8988T (cell line): ENCODE measurements around the gene IL17C.

Experiments
- DNase-seq: peaks from one replicate; pipeline ENCODE4 v3.0.0; 2011

Gene IL17C

DNA sequence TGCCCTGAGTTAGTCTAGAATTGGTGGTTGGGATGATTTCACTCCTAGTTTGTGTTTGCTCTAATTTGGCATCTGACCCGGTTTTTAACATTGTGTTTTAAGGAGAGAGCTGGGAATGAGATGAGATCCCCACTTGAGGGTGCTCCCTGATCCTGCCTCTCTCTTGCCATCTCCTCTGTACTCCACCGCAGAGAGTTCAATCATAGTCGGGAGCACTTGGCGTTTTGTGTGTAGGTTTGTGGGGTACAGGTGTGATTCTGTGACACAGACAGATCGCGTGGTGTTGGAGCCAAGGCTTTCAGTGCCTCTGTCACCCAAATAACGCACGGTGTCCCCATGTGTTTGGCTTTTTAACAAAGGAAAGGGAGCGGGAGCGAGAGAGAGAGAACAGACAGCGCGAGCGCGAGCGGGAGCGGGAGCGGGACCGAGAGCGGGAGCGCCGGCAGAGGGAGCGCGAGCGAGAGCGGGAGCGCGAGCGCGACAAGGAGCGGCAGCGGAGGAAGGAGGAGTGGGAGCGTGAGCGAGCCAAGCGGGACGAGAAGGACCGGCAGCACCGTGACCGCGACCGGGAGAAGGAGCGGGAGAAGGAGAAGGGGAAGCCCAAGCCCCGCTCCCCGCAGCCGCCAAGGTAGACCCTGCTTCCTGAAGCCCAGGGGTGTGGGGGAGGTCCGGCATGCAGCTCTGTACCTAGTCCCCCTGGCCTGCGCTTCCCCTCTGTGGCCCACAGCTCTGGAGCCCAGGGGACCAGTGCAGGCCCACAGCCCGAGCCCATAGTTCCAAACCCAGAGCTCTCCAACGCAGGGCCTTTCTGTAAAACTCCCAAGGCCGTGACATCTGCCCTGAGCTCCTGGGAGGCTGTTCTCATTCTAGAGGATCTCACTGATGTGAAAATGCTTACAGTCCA is 27.2 kb upstream of the IL17C start:
- DNase-seq = no peak

DNA sequence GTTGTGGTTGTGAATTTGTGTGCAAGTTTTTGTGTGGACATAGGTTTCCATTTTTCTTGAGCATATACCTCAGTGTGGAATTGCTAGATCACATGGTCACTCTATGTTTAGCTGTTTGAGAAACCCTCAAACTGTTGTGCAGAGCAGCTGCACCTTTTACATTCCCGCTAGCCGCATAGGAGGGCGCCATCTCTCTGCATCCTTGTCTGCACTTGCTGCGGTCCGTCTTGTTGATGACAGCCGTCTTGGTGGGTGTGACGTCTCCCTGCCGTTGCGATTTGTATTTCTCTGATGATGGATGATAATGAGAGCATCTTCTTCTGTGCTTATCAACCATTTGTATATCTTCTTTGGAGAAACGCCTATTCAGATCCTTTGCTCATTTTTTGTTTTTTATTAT is 25.1 kb upstream of the IL17C start:
- DNase-seq = no peak

DNA sequence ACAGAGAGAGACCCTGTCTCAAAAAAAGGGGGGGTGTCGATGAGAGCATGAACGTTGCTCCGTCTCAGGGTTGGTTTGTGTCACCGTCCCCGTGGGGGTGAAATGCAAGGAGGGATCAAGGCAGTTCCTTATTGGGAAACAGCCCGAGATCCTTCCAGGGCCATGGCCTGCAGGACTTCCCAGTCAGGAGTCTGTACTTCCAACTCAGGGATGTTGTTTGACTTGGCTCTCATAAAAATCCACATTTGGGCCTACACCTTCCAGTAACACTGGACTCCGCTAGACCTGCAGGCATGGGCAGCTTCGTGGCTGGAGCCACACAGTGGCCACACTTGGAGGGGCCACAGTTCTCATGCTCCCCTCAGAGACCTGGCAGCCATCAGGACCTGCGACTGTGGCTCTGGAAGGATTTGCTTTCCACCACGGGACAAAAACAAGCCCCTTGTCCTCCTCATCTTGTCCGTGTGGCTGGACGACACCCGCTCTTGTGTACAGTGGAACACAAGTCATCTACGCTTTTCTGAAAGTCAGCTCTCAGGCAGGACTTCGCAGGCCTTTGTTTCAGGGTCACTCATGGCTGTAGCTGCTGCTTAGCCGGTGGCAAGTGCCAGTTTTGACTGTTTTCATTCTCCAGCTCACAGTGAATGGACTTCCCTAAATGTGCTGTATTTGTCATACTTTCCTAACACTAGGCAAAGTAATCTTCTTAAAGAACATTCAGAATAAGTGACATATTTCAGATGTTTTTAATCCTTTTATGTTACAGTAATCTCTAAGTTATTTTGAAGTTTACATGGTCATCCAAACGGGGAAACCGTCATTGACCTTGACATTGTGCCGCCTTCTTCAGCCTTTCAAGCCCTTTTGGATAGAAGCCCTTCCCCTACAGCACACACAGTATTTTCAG is 24.2 kb upstream of the IL17C start:
- no peak for DNase-seq

DNA sequence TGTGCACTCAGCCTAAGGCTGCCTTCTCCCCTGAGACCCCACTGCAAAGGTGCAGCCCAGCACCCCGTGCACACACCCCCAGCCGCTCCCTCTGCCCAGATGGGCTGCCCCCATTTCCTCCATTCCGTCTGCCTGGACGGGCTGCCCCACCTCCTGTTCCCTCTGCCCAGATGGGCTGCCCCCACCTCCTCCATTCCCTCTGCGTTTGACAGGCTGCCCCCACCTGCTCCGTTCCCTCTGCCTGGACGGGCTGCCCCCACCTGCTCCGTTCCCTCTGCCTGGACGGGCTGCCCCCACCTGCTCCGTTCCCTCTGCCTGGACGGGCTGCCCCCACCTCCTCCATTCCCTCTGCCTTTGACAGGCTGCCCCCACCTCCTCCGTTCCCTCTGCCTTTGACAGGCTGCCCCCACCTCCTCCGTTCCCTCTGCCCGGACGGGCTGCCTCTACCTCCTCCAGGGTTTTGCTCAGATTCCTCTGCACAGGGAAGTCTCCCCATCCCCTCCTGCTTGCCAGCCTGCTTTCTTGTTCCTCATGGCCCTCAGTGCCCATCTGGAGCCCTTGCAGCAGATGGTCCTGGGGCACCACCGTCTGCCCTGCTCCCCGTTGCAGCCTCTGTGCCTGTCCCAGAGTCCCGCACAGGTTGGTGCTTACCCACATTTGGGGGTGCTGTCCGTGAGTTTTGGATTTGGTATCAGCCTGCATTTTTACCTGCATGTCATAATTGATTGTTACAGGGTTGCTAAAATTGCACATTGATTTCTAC is 23.4 kb upstream of the IL17C start:
- no peak for DNase-seq

DNA sequence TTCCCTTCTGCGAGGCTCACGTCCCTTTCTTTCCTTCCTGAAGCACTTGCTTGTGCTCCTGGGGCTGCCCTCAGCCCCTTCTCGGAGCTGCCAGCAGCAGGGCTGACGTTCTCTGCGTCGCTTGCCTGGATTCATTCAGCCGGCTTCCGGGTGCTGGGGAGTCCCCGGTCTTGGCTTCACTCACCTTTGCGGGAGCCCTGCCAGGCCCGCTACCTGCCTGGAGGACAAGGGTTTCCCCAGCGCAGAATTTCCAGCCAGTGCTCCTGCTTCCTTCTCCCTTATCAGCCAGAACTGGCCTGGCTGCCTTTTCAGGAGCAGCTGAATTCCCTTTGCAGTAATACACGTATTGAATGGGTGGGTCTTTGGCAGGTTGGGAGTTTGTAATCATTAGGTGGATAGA is 22.1 kb upstream of the IL17C start:
- DNase-seq = no peak

DNA sequence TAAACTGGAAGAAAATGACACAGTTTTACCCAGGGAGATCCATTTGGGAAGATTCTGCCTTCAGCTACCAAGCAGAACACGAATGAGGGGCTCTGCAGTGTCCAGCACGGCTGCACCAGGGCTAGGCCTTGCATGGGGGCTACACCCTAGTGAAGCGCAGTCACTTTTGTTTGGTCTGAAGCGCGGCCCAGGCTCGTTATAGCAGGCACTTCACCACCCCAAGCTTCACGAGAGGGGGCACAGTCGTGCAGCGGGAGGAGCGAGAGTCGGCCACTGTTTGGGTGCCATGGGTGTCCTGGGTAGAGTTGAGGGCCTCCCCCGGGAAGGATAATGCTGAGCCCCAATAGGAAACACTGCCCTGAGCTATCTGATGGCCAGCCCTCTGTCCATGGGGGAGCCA is 21.6 kb upstream of the IL17C start:
- no peak for DNase-seq

DNA sequence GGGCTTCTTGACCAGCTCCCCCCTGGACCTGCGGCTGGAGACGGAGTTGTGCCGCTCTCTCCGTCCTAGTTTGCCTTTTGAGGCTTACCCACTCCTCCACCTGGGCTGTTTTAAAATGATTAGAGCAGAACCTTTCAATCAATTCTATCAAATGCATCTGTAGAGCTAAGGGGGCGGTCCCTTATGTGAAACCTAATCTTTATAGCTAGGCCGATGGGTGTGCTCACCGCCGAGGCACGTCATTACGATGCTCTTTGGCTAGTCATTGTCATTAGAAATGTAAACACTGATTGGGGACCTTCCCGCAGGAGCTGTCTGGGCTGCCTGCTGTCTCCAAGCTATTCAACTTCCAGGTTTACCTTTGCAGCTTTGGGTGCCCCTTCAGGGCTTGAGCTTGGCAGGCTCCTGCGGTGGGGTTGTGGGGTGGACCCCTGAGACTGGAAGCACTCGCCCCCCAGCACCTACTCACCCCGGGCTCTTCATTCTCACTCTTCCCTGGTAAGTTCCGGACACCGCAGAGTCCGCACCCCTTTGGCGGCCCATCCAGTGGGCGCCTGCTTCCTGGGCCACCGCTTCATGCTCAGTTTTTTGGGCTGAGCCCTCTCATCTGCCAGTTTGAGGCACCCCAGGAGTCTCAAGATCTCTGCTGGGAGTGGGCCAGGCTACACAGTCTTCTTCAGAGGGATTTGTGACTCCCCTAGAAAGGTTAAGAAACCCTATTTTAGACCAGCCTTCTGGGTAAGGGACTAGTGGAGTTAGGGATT is 20.9 kb upstream of the IL17C start:
- no peak for DNase-seq

DNA sequence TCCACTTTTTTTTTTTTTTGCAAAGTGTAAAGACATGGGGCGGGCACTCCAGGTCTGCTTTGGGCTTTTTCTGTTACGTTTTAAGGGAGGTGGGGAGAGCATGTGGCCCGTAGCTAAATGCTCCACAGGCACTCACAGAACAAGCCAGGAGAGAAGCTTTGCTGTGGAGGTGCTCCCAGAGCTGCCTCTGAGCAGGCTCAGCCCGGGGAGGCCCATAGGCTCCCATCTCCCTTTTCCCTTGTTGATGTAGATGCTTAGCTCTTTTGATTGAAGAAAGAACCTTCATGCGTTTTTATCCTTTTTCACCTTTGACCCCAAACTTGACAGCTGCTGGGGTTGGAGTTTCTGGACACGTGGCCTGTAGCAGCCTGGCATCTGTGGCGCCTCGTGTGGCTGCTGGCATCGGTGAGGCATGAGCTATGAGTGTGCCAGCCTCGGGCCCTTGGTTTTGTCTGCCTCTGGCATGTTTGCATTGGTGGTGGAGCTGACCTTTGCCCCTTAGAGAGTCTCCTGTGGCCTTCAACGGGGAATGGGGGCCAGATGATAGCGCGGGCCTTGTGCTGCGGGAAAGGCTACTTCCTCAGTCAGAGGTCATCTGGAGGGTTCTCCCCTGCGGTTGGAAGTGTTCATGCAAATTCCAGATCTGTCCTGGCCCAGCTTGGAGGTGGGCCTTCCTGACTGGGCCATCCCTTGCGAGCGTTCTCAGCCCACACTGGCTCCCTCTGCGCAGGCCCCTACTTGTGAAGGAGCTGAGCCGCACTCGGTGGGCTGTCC is 20.0 kb upstream of the IL17C start:
- no peak for DNase-seq

DNA sequence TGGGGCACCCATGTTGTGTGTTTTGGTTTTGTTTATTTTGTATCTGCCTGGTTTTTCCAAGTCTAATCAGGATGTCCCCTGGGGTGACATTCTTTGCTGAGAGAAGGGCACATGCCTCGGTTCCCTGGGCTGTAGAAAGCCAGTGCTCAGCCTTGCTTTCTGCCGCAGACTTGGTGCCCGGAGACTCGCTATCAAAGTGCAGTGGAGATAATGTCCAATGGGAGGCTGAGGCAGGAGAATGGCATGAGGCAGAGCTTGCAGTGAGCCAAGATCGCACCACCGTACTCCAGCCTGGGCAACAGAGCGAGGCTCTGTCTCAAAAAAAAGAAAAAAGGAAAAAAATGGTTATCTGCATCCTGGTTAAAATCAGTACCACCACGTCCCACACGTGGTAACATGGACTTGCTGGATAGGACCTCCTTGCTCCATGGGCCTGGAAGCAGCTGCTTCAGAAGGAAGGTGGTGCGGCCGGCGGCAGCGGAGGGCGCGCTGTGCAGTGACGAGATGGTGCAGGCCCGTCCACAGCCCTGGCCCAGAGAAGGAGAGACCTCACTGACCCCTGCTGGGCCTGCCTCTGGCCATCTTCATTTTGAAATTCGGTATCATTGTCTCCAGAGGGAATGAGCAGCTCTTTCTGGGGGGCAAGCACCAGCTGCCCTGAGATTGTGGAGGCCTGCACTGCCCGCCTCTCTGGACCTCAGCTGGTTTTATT is 19.3 kb upstream of the IL17C start:
- DNase-seq = no peak

DNA sequence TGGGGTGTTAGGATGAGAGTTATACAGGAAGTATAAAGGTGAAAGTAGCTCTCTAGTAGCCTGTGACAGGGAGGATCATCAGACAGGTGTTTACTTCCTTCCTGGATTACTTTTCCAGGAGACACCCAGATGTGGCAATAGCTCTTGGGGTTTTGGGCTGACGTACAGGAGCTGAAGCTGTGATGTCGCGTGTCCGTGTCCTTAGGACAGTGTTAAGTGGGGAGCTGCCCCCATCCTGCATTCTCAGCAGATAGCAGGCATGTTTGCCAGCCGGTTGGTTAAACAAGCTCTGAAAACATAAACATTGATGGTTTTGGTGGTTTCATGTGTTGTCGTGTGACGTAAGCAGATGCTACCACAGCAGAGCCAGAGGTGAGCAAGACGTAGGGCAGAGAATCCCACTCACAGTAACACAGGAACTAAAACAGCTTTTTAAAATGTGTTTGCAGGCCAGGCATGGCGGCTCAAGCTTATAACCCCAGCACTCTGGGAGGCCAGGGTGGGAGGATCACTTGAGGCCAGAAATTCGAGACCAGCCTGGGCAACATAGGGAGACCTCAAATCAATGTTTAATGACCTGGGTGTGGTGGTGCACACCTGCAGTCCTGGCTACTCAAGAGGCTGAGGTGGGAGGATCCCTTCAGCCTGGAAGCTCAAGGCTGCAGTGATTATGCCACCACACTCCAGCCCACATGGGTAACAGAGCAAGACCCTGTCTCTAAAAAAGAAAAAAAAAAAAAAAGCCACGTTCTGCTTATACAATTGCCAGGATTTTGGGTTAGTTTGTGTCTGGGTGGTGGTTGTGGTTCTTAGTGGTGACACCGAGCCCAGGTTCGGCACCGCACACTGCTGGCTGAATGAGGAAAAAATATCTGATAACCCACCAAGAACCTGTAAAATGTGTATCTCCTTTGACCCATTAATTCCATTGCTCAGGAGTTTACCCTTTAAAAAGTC is 18.2 kb upstream of the IL17C start:
- no peak for DNase-seq

DNA sequence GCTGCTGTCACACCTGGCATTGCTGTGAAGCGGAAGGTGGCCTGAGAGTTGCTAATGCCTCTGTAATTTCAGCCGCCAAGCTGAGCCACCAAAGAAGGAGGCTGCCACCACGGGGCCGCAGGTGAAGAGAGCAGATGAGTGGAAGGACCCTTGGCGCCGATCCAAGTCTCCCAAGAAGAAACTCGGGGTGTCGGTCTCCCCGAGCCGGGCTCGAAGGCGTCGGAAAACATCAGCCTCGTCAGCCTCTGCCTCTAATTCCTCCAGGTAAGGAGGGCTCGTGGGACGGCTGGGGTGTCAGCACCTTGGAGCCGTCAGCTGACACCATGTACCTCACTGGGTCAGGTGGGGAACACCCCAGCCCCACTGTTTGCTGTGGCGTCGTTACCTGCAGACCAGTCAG is 16.2 kb upstream of the IL17C start:
- no peak for DNase-seq

DNA sequence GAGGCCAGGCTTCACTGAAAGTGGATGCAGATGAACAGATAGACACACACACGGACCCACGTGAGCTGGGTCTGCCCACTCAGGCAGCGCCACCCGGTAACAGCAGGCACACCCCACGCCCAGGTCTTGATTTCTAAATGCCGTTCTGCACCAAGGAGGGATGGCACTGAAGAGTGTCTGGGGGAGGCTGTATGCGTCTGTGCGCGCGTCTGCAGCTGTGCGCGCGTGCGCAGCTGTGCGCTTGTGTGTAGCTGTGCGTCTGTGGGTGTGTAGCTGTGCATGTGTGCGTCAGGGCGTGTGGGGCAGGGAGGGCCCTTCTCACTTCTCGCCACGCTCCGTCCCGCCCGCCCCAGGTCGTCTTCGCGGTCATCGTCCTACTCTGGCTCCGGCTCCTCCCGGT is 15.5 kb upstream of the IL17C start:
- DNase-seq = no peak

DNA sequence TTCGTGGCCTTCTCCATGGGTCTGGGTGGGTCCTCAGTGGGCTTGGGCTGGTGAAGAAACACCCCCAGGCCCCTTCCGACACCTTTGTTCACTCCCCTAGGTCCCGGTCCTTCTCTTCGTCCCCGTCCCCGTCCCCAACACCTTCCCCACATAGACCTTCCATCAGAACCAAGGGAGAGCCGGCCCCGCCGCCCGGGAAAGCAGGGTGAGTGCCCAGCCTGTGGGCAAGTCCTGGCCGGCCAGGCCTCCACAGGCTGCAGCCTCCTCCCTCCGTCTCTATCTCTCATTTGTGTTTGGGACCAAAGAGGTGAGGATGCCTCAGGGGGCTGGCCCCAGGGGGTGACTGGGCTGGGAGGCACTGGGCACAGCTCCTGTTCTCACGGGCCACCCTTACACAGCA is 14.5 kb upstream of the IL17C start:
- DNase-seq = no peak

DNA sequence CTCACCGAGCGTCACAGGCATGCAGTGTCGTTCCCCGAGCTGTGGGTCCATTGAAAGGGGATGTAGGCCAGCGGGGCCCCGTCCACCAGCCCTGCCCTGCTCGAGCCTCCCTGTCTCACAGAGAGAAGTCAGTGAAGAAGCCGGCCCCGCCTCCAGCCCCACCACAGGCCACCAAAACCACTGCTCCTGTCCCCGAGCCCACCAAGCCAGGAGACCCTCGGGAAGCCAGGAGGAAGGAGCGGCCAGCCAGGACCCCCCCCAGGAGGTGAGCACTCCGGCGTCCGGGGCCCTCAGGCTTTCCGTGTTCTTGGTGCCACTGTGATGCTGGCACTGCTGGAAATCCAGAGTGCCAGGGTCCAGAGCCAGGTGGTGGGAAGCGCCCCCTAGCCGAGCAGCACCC is 13.9 kb upstream of the IL17C start:
- no peak for DNase-seq

DNA sequence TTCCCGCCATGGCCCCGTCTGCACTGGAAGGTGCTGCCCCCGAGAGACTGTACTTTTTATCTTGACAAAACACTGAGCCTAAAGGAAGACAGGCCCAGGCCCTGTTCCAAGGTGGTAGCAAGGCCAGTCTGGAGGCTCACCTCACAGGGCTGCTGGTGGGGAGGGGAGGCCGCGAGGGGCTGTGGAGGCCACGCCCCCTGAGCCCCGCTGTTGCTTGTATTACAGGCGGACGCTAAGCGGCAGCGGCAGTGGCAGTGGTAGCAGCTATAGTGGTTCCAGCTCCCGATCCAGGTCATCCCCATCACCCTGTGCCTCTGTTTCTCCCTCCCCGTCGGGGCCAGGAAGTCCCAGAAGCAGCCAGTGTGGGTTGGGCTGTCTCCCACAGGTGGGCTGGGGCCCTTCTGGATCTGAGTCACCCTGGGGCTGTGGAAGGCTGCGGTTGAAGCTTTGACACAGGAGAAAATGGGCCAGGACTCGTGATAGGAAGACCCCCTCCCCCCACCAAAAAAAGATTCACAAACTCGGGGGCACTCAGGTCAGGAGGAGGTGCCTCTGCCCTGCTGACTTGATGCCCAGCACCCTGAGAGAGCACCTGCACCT is 13.3 kb upstream of the IL17C start:
- DNase-seq = no peak

DNA sequence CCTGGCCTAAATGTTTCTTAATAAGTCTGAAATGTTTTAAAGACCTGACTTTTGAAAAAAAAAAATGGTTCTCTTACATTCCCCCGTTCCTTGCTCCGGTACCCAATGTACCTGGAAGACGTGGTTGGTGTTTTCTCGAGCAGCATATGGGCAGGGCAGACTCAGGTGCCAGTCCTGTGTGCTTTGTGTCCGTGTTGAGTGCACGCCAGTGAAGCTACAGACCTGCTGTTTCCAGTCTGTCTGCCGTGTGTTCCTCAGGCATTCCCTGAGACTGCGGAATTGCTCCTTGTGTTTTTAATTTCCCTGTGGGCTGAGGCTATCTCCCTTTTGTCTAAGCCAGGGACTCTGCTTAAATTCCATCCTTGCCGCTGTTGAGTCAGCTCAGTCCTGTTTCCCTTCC is 11.7 kb upstream of the IL17C start:
- DNase-seq = no peak

DNA sequence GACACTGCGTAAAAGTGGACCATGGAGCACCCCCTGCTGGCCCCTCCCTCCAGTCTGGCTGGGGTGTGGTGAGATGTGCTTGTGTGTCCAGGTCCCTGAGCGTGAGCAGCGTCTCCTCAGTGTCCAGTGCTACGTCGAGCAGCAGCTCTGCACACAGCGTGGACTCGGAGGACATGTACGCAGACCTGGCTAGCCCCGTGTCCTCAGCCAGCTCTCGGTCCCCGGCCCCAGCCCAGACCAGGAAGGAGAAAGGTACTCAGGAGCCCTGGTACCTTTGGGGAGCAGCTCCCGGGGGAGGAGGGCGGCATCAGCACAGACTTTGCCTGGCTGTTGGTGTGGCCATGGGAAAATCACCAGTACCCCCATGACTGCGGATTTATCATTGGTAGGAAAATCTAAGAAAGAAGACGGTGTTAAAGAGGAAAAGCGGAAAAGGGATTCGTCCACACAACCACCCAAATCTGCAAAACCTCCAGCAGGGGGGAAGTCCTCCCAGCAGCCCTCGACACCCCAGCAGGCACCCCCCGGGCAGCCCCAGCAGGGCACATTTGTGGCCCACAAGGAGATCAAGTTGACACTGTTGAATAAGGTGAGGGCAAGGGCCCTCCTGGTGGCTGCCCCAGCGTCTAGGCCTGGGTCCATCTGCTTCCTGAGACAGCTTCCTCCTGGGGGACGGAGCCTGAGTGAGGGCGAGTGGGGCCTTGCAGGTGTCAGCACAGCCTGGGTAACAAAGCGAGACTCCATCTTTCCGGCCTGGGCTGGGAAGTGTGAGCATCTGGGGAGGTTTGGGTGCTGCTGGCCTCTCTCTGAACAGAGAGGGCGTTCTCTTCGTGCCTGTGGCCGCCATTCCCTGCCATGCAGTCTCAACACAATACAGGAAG is 10.6 kb upstream of the IL17C start:
- no peak for DNase-seq

DNA sequence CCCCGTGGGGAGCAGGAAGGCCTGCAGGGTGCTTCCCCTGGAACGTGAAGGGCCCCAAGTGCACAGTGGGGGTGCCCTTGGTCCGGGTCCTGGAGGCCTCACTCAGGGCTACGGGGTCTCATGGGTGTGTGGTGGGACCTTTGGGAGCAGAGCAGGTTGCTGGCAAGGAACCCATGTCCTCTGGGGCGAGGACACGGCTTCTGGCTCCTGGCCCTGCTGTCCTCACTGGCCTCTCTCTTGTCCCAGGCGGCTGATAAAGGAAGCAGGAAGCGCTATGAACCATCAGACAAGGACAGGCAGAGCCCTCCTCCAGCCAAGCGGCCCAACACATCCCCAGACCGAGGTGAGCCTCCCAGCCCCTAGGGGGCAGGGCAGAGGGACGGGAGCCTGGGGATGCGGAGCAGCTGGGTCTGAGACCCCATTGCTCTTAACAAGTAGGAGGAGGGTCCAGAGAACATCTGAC is 9.8 kb upstream of the IL17C start:
- DNase-seq = peak; percentile 98
